GM15510 (cell line): ENCODE measurements around the gene PITPNC1.

Experiments used
- POLR2A ChIP-seq: IDR thresholded peaks from 3 replicates; pipeline ENCODE4 v1.6.1; 2011; ENCODE audit warnings: borderline replicate concordance; ENCODE audit not compliant: insufficient read length; ENCODE audit errors: extremely low read depth

The PITPNC1 gene

GRCh38 chr17:67365738-67366192 lies 11.3 kb upstream of the PITPNC1 start:
- no peak for TF ChIP-seq POLR2A

- peak; percentile 92 for TF ChIP-seq POLR2A
Observed at GRCh38 chr17:67366193-67367157, 10.6 kb upstream of the PITPNC1 start, which contains the start of gene PSMD12. TSS of gene PSMD12 (minus strand) at chr17:67366577. CDS start at chr17:67366519, 58 bp downstream.

- no peak for TF ChIP-seq POLR2A
Observed at GRCh38 chr17:67369676-67370075, 7.4 kb upstream of the PITPNC1 start.

- TF ChIP-seq POLR2A, result no peak
Observed at GRCh38 chr17:67372751-67373150, 4.3 kb upstream of the PITPNC1 start.

GRCh38 chr17:67374329-67375053 lies 2.6 kb upstream of the PITPNC1 start:
- TF ChIP-seq POLR2A, result no peak

- no peak for TF ChIP-seq POLR2A
Observed at GRCh38 chr17:67375054-67375427, 2.0 kb upstream of the PITPNC1 start.

- TF ChIP-seq POLR2A, result no peak
Observed at GRCh38 chr17:67375716-67376115, 1.4 kb upstream of the PITPNC1 start.

GRCh38 chr17:67376415-67376736 lies 705 bp upstream of the PITPNC1 start:
- no peak for TF ChIP-seq POLR2A

GRCh38 chr17:67377488-67378453 lies 690 bp downstream of the PITPNC1 start:
- TF ChIP-seq POLR2A, result no peak

- TF ChIP-seq POLR2A, result peak; percentile 55
Observed at GRCh38 chr17:67378454-67379250, 1.6 kb downstream of the PITPNC1 start.

GRCh38 chr17:67379251-67379630 lies 2.2 kb downstream of the PITPNC1 start:
- no peak for TF ChIP-seq POLR2A

GRCh38 chr17:67381929-67382257 lies 4.8 kb downstream of the PITPNC1 start:
- no peak for TF ChIP-seq POLR2A

- TF ChIP-seq POLR2A, result no peak
Observed at GRCh38 chr17:67385122-67385988, 8.3 kb downstream of the PITPNC1 start.
